ENCODE data around the gene RNU6-1.
A peak's percentile ranks its signal among the peaks of the same experiment; 100 is the strongest.

RNU6-1 gene

DNA sequence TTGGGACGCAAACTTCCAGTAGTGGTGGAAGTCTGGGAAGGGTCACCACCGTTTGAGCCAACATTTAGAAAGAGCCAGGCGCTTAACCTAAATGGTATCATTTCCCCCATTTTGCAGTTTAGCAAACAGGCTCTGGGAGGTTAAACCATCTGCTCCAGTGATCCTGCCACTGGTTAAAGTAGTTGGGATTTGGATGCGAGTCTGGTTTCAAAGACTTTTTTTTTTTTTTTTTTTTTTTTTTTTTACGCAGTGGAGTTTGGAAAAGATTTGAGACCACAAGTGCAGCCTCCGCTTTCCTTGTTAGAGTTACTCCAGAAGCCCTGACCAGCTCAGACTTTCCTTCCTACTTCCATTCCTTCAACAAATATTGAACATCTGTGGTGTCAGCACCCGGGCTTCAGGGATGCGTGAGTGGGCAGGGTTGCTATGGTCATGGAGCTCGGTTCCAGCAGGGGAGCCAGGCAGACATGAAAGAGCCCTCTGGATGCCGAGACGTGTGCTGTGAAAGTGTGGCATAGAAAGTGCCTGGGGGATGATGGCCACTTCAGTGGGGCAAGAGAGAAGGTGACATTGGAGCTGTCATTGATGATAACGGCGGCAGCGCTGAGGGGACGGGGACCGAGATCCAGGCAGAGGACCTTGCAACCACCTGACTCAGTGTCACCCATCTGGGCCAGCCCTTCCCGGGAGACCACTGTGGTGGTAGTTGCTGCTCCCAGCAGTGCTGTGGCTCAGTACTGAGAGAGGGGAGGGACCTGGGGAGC is 1.1 kb upstream of the RNU6-1 start:
- H3K36me3 ChIP-seq (ENCODE audit: insufficient read depth, low read length) = no peaks in the 10 kb centered on the region
- H3K9me3 ChIP-seq (ENCODE audit: low read depth, low read length) = no peaks in the 10 kb centered on the region
- peak overlapping the region; percentile 92 for H3K4me3 ChIP-seq
- no peak for DNase-seq (ENCODE audit: low read depth, low spot score)
- TF ChIP-seq POLR2AphosphoS5 (IDR thresholded peaks at IDR 0.05; ENCODE audit: borderline replicate concordance, low read depth, low read length) (no peak), FOXP2 (optimal IDR thresholded peaks at IDR 0.05; ENCODE audit: control extremely low read depth, extremely low read length, insufficient read depth) (no peak), EZH2 (IDR thresholded peaks at IDR 0.05) (no peak)
- peak overlapping the region; percentile 89 for H3K27ac ChIP-seq
- H3K9ac ChIP-seq (ENCODE audit: insufficient read length) = peak overlapping the region; percentile 82

DNA sequence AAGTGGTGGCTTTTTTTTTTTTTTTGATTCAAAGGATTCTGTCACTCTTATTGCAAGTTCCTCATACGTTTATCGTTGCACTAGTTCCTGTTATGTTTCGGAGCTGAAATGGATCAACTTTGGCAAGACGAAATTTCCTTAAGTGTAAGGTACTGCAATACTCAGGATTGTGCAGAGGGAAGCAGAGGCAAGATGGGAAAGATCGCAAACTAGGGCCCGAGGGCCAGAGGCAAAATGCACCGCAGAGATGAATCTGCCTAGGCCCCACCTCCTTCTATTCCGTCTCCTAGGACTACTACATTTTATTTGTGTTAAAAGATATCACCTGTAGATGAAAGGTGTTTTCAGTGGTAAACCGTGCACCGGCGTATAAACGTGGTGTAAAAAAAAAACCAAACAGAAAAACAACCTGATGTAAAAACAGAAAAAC is 331 bp downstream of the RNU6-1 start:
- DNase-seq (ENCODE audit: low read depth, low spot score) = peak; percentile 32
- H3K27ac ChIP-seq = peak overlapping the region; percentile 89; the same call in 1 of the 2 replicates

DNA sequence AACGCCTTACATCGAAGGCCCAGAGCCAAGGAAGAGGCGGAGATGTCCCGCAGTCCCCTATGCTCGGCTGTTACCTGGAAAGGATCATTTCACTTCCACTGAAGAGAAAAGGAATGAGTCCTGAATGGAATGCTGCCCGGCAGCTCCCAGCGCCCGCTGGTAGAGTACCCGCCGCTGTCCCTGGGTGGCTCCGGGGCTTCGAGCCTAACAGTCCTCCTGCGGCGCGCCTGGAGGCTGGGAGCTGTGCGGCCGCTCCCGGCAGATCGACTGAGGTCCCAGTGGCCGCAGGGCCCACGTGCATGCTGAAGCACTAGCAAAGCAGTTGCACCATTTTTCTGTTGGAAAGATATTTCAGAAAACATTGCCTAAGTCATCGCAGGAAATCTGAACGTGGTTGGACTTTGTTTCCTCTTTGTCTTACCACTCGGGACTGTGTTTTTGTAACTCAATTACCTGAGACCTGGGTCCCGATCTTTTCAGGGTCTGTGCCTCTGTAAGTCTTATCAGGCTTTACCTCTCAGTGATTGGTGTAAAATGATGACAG is 984 bp downstream of the RNU6-1 start:
- Histone ChIP-seq H3K9ac (ENCODE audit: insufficient read length) (no peak overlapping the region), H3K36me3 (ENCODE audit: insufficient read depth, low read length) (no peaks in the 10 kb centered on the region), H3K9me3 (ENCODE audit: low read depth, low read length) (no peaks in the 10 kb centered on the region), H3K4me3 (peak overlapping the region; percentile 92; the same call in 1 of the 2 replicates), H3K27ac (no peak overlapping the region)
- no peak for DNase-seq (ENCODE audit: low read depth, low spot score)
- TF ChIP-seq FOXP2 (optimal IDR thresholded peaks at IDR 0.05; ENCODE audit: control extremely low read depth, extremely low read length, insufficient read depth) (no peak), POLR2AphosphoS5 (IDR thresholded peaks at IDR 0.05; ENCODE audit: borderline replicate concordance, low read depth, low read length) (no peak), EZH2 (IDR thresholded peaks at IDR 0.05) (no peak)

More for the DNA sequence above, 331 bp downstream of the RNU6-1 start:
- H3K36me3 ChIP-seq (ENCODE audit: insufficient read depth, low read length) = no peaks in the 10 kb centered on the region
- TF ChIP-seq FOXP2 (optimal IDR thresholded peaks at IDR 0.05; ENCODE audit: control extremely low read depth, extremely low read length, insufficient read depth) (no peak), POLR2AphosphoS5 (IDR thresholded peaks at IDR 0.05; ENCODE audit: borderline replicate concordance, low read depth, low read length) (no peak)
- H3K9ac ChIP-seq (ENCODE audit: insufficient read length) = peak overlapping the region; percentile 82
- no peaks in the 10 kb centered on the region for H3K9me3 ChIP-seq (ENCODE audit: low read depth, low read length)
- H3K4me3 ChIP-seq = peak overlapping the region; percentile 92

DNA sequence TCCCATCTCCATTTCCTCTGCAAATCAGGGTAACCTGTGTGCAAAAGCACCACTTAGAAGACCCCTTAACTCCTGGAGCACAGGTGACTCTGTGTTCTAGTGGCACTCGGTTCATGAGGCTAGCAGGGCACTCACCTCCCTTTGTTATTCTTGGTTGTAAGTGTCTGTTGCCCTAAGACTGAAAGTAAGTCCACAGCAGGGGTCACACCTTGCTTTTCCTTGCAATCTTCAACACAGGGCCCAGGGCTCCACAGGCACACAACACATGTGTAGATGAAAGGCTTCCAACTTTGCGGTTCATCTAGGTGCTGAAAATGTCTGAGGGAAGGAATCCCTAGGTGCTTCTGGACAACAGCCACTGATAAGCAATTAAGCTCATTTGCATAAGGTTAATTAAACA is 2.9 kb downstream of the RNU6-1 start:
- Histone ChIP-seq H3K9ac (ENCODE audit: insufficient read length) (no peak overlapping the region), H3K27ac (no peak overlapping the region), H3K9me3 (ENCODE audit: low read depth, low read length) (no peaks in the 10 kb centered on the region), H3K36me3 (ENCODE audit: insufficient read depth, low read length) (no peaks in the 10 kb centered on the region), H3K4me3 (no peak overlapping the region)
- no peak for DNase-seq (ENCODE audit: low read depth, low spot score)
- TF ChIP-seq FOXP2 (optimal IDR thresholded peaks at IDR 0.05; ENCODE audit: control extremely low read depth, extremely low read length, insufficient read depth) = no peak
- no peak for TF ChIP-seq POLR2AphosphoS5 (IDR thresholded peaks at IDR 0.05; ENCODE audit: borderline replicate concordance, low read depth, low read length)
- TF ChIP-seq EZH2 (IDR thresholded peaks at IDR 0.05) = no peak

DNA sequence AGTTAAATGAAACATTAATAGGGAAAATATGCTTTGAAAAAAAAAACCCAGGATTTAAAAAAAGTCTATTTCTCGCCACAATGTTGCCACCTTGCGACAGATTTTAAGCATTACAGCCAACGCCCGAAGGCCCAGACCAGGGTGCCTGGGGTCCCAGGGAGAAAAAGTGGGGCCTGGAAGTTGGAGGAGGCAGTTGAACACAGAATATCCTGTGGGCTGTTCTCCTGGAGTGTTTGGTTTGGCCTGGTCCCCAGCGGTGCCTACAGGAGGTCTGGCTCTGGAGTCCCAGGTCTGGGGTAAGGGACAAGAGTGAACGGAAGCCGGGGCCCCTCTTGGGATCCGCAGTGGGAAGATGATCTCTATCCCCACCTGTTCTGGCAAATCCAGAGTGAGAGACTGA is 3.4 kb downstream of the RNU6-1 start:
- H3K36me3 ChIP-seq (ENCODE audit: insufficient read depth, low read length) = no peaks in the 10 kb centered on the region
- TF ChIP-seq FOXP2 (optimal IDR thresholded peaks at IDR 0.05; ENCODE audit: control extremely low read depth, extremely low read length, insufficient read depth) (no peak), EZH2 (IDR thresholded peaks at IDR 0.05) (no peak), POLR2AphosphoS5 (IDR thresholded peaks at IDR 0.05; ENCODE audit: borderline replicate concordance, low read depth, low read length) (no peak)
- DNase-seq (ENCODE audit: low read depth, low spot score) = no peak
- H3K27ac ChIP-seq = no peak overlapping the region
- H3K9ac ChIP-seq (ENCODE audit: insufficient read length) = no peak overlapping the region
- no peaks in the 10 kb centered on the region for H3K9me3 ChIP-seq (ENCODE audit: low read depth, low read length)
- H3K4me3 ChIP-seq = peak overlapping the region; percentile 77

DNA sequence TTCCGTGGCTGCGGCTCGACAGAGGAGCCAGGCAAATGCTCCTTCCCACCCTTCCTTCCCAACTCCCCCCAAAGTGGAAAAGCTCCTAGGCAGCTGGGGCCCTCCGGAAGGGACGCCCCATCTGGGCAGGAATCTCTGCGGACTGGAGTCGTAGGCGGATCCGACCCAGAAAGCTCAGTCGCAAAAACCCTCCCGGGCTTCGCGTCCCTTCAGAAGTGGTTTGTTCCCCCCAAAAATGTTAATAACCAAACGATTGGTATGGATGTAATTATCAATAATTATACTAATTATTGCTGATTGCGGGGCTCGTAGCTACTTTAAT is 3.8 kb downstream of the RNU6-1 start:
- H3K9ac ChIP-seq (ENCODE audit: insufficient read length) = peak overlapping the region; percentile 9
- H3K36me3 ChIP-seq (ENCODE audit: insufficient read depth, low read length) = no peaks in the 10 kb centered on the region
- H3K27ac ChIP-seq = no peak overlapping the region
- peak overlapping the region; percentile 77 for H3K4me3 ChIP-seq
- DNase-seq (ENCODE audit: low read depth, low spot score) = no peak
- H3K9me3 ChIP-seq (ENCODE audit: low read depth, low read length) = no peaks in the 10 kb centered on the region
- no peak for TF ChIP-seq POLR2AphosphoS5 (IDR thresholded peaks at IDR 0.05; ENCODE audit: borderline replicate concordance, low read depth, low read length)
- no peak for TF ChIP-seq FOXP2 (optimal IDR thresholded peaks at IDR 0.05; ENCODE audit: control extremely low read depth, extremely low read length, insufficient read depth)
- TF ChIP-seq EZH2 (IDR thresholded peaks at IDR 0.05) = no peak

DNA sequence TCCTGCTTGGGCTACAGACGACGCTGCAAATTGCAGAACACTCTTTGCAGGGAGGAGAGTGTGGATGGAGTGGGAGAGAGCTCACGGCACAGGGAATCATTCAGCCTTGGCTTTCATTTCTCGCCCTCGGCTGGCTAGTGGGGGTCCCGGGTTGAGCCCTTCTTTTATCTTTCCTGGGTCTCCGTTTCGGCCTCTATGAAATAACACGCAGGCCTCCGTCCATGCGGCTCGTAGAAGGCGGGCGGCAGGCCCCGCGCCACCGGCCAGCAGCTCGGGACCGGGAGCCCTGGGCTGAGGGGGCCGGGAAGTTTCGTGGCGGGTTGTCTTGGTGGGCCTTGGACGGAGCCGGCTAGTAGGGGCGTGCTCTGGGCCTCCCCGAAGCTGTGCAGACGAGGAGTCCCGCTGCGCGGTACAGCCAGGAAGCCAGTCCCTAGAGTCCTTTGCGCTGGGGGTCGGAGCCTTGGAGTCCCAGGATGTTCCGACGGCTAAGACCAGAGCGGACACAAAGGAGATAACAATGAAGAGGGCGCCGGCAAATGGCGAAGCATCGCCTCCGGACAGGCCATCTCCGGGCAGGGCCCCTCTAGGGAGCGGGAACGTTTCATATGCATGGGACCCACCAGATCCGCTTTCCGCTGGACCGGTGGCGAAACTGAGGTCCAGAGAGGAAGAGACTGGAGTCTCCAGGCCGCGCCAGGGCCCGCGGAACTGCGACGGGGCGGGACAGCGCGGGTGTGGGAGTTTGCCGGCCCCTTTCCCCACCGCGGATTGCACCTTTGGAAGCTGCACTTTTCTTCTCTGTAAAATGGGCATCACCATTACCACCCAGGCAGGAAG is 4.3 kb downstream of the RNU6-1 start:
- peak overlapping the region; percentile 77 for H3K4me3 ChIP-seq
- DNase-seq (ENCODE audit: low read depth, low spot score) = no peak
- H3K27ac ChIP-seq = no peak overlapping the region
- H3K9ac ChIP-seq (ENCODE audit: insufficient read length) = peak overlapping the region; percentile 9
- no peaks in the 10 kb centered on the region for H3K9me3 ChIP-seq (ENCODE audit: low read depth, low read length)
- H3K36me3 ChIP-seq (ENCODE audit: insufficient read depth, low read length) = no peaks in the 10 kb centered on the region
- no peak for TF ChIP-seq POLR2AphosphoS5 (IDR thresholded peaks at IDR 0.05; ENCODE audit: borderline replicate concordance, low read depth, low read length)
- TF ChIP-seq FOXP2 (optimal IDR thresholded peaks at IDR 0.05; ENCODE audit: control extremely low read depth, extremely low read length, insufficient read depth) = no peak
- peak; percentile 20 for TF ChIP-seq EZH2 (IDR thresholded peaks at IDR 0.05)

Measured in SK-N-MC (cell line).